HG03378 (cell line): ENCODE results near the gene ANO7.
"Not testable (repeated sequence)": the region's sequence is repeated elsewhere in the genome, so short reads cannot be mapped to it uniquely, and the experiment has no call there.

ENCODE experiments used
- ATAC-seq: cut with Tn5 transposase; IDR thresholded peaks from one replicate; pipeline ENCODE4 v1.9.1; 2021; ENCODE audit warnings: mild to moderate bottlenecking, moderate library complexity; ENCODE audit not compliant: unreplicated experiment

The ANO7 gene

GRCh38 chr2:241189856-241190201 is 1.4 kb downstream of the ANO7 start:
- ATAC-seq: no peak

DNA sequence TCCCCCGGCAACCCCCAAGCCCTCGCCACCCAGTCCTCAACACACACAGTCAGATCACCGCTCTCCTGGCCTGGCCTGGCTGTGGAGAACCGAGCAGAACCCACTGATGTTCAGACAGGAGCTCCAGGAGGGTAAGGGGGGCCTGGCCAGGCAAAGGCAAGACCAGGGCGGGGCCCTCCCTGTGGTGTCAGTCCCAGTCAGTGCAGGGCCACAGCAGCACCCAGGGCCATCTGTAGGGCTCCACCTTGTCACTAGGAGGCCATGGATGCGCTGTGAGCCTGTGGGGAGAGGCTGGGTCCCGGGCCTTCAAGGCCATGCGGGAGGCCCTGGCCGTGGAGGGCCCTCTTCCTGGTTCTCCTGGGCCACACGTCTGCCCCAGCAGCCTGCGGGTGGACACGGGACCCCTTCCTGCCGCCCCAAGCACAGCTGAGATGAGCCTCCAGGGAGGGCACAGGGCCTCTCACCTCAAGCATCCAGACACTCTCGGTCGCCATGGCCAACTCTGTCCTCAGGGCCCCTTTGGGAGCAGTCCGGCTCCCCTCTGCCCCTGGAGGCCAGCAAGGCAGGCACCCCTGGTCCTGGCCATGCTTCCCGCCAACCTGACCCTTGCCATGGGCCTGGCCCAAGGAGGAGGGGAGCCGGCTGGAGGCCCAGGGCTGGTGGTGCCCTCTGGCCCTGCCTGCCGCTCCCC is 2.0 kb downstream of the ANO7 start:
- no peak for ATAC-seq

DNA sequence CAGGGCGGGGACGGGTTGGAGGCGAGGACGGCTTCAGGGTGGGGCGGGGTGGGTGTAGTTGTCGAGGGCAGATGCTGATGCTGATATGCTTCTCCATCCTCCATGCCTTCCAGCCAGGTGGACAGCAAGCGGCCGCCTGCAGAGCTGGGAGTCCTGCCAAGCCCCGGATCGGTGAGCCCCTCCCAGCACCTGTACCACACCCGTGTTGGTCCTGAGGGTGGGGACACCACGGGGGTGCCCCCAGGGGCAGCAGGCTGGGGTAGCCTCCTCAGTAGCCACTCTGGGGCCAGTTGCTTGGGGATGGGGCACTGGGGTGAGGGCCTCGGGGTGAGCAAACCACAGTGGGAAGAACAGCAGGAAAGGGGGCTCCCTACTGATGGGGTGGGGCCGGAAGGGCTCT is 2.6 kb downstream of the ANO7 start:
- no peak for ATAC-seq

DNA sequence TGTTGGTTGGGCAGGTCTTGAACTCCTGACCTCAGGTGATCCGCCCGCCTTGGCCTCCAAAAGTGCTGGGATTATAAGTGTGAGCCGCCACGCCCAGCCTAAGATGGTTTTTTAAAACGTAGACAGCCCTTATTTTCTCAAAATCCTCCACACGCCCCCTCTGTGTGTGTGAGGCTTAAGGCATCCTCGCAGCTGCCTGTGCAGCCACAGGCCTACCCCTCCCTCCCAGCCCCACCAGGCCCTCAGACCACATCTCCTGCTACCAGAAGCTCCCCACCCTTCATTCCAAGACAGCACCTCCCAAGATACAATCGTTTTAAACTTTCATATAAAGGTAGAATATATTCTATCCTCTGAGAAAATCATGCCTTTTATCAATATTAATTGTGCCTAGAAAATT is 4.8 kb downstream of the ANO7 start:
- no peak for ATAC-seq

- no peak for ATAC-seq
These were observed 6.3 kb downstream of the ANO7 start for GRCh38 chr2:241194811-241195210.

DNA sequence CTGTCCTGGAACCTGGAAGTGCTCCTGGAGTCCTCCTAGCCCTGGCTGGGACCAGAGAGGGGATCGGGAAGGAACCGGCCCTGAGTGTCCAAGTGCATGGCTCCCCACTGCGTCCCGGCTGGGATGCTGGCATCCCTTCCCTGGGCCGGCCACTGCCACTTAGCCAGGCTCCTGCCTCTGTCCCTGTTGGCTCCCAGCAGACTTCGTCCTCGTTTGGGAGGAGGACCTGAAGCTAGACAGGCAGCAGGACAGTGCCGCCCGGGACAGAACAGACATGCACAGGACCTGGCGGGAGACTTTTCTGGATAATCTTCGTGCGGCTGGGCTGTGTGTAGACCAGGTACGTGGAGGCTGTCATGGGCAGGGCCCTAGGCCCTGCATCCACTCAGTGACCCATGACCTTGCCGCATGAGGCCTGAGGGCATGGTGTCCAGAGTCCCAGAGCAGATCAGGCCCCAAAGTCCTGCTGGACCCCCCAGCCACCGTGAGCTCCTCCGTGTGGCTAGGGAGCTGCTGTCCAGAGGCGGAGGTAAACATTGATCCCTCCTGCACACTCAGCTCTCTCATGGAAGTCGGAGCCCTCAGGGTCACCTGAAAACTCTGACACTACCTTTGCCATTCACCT is 7.1 kb downstream of the ANO7 start:
- ATAC-seq: no peak

DNA sequence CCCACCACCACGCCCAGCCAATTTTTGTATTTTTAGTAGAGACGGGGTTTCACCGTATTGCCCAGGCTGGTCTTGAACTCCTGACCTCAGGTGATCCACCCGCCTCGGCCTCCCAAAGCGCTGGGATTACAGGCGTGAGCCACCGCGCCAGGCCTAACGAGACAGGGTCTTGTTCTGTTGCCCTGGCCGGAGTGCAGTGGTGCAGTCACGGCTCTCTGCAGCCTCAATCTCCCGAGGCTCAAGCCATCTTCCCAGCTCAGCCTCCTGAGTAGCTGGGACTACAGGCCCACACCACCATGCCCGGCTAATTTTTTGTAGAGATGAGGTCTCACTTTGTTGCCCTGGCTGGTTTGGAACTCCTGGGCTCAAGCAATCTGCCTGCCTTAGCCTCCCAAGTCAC is 8.8 kb downstream of the ANO7 start:
- ATAC-seq: not testable (repeated sequence)

GRCh38 chr2:241197947-241198346 is 9.5 kb downstream of the ANO7 start:
- no peak for ATAC-seq

GRCh38 chr2:241198381-241199279 is 10.2 kb downstream of the ANO7 start:
- ATAC-seq: no peak

DNA sequence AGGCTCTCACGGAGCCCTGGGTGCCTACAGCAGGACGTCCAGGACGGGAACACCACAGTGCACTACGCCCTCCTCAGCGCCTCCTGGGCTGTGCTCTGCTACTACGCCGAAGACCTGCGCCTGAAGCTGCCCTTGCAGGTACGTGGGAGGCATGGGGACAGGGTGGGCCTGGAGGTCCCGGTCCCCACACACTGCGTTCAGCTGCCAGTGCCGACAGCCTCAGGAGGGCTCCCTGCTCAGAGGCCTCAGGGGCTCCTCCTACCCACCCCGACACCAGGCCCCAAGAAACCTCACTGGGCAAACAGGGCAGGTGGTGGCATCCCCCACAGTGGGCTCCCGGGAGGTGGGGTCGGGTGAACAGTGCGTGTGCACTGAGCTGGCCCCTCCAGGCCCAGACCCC is 10.8 kb downstream of the ANO7 start:
- no peak for ATAC-seq

DNA sequence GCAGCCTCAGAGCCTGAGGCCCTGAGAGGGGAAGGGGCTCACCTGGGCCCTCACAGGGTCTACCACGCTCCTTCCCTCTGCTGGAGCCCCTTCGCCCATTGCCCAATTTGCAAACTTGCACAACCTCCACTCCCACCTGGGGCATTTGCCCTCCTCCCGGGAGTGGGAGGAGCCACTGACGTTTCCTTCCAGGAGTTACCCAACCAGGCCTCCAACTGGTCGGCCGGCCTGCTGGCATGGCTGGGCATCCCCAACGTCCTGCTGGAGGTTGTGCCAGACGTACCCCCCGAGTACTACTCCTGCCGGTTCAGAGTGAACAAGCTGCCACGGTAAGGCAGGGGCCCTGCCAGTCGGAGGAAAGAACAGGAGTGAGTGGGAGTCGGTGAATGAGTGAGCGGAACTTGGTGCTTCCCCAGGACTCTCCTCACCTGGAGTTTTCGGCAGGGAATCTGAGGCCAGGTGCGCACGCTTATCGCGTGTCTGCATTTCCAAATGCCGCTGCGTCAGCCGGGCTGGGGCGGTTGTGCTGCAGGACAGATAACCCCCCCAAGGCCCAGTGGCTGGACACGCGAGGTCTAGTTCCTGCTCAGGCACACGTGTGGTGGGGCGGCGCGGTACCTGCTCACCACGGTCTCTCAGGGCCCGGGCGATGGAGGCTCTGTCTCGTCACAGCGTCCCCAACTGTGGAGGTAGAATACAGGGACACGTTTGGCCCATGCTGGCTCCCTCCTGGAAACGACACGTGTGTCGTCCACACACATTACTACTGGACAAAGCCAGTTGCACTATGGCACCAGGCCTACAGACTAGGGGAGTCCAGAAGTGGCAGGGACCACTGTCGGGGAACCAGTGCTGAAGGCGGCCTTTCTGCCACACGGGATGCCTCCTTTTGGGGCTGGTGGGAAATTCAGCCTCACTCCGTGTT is 11.7 kb downstream of the ANO7 start:
- no peak for ATAC-seq

GRCh38 chr2:241200822-241201395 is 12.4 kb downstream of the ANO7 start:
- no peak for ATAC-seq

GRCh38 chr2:241201445-241202267 is 13.2 kb downstream of the ANO7 start:
- no peak for ATAC-seq

DNA sequence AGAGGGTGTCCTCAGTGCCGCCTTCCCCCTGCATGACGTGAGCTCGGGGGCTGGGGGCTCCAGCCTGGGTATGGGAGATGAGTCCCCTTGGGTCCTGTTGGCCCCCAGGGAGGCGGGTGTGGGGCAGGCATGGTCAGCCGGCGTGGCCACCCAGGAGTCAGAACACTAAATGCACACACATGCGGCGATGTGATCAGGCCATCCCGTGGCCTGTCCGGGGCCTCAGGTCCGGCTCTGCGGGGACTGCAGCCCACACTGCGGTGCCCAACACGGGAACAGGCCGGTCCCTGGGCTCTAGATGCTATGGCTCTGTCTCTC is 13.8 kb downstream of the ANO7 start:
- ATAC-seq: no peak

DNA sequence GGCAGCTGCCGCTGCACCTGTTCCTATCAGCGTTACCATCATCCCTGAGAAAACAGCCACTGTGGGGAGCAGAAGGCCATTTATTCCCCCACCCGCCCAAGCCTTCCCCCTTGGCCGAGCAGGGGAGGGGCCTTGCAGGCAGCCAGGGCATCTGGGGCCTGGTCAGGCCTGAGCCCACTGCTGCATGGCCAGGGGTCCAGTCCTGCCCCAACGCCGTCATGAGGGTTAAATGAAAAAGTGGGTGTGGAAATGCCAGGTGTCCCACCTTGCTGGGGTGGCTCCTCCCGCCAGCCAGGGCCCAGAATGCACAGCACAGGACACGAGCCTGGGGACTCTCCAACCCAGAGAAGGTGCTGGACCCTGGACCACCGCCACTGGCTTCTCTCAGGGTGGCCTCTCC is 14.2 kb downstream of the ANO7 start:
- no peak for ATAC-seq

- no peak for ATAC-seq
These were observed 14.9 kb downstream of the ANO7 start for GRCh38 chr2:241203218-241204009.

GRCh38 chr2:241204010-241204384 is 15.5 kb downstream of the ANO7 start:
- ATAC-seq: no peak

DNA sequence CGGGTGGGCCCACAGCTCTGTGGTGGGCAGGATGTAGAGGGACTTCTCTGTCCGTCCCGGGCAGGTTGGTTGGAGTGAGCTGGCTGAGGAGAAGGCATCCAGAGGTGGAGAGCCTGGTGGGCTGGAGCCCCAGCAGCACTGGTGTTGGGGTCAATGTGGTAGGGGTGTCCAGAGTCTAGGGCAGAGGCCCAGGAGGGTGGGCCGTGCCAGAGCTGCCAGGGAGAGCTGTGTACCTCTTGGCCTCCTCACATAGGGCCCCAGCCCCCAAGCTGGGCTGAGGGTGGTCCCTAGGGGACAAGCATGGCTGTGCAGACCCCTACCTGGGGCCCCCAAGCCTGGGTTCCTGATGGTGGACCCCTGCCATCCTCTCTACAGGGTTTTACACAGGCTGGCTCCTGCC is 16.0 kb downstream of the ANO7 start:
- no peak for ATAC-seq

DNA sequence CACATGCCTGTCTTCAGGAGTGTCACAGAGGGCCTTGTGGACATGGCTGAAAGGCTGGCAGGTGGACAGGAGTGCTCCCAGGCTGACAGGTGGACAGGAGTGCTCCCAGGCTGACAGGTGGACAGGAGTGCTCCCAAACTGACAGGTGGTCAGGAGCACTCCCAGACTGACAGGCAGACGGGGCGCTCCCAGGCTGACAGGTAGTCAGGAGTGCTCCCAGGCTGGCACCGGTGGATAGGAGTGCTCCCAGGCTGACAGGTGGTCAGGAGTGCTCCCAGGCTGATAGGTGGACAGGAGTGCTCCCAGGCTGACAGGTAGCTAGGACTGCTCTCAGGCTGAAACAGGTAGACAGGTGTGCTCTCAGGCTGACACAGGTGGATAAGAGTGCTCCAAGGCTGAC is 16.6 kb downstream of the ANO7 start:
- no peak for ATAC-seq
